K562 (cell line): ENCODE data around the gene DBNL. TPM values are rescaled to one million over a fixed set of nuclear protein-coding genes. Genes with fewer than 3 reads are reported as not detected.

ENCODE experiments used
- ELF4 ChIP-seq: fragments of 450-650 bp; formaldehyde crosslinking; IDR thresholded peaks from 2 replicates; pipeline ENCODE4 v1.4.0; 2022; ENCODE audit warnings: missing genetic modification characterization
- FOXJ3 ChIP-seq: sonication (generic); formaldehyde crosslinking; IDR thresholded peaks from 2 replicates; pipeline ENCODE4 v1.4.0; 2020; ENCODE audit warnings: mild to moderate bottlenecking, missing genetic modification reagents
- HDGF ChIP-seq: fragments of 450-650 bp; IDR thresholded peaks from 2 replicates; pipeline ENCODE4 v1.6.1; 2016
- KDM2B ChIP-seq: fragments of 250-450 bp; sonication (Bioruptor Pico); IDR thresholded peaks from 2 replicates; pipeline ENCODE4 v1.8.0; 2021; ENCODE audit warnings: mild to moderate bottlenecking, moderate library complexity
- KLF13 ChIP-seq: fragments of 450-650 bp; IDR thresholded peaks from 2 replicates; pipeline ENCODE4 v1.6.1; 2016; ENCODE audit warnings: missing genetic modification characterization, low read depth, mild to moderate bottlenecking, missing compliant biosample characterization, moderate library complexity, borderline replicate concordance
- NFRKB ChIP-seq: fragments of 450-650 bp; IDR thresholded peaks from 2 replicates; pipeline ENCODE4 v1.6.1; 2016; ENCODE audit warnings: low read depth
- NR2C1 ChIP-seq, 2 experiments: fragments of 450-650 bp; IDR thresholded peaks; 2 replicates each; pipeline ENCODE4 v1.6.1; 2017; ENCODE audit warnings: mild to moderate bottlenecking in 2 of 2, antibody characterized with exemption in 1 of 2, inconsistent platforms in 1 of 2, missing compliant biosample characterization in 1 of 2, missing genetic modification characterization in 1 of 2
- PPARD ChIP-seq: fragments of 250-450 bp; sonication (Bioruptor Pico); IDR thresholded peaks from 2 replicates; pipeline ENCODE4 v1.8.0; 2022; ENCODE audit warnings: inconsistent platforms, mild to moderate bottlenecking, moderate library complexity
- RAD51 ChIP-seq: fragments of 450-650 bp; IDR thresholded peaks from 2 replicates; pipeline ENCODE4 v1.7.1; 2016; ENCODE audit warnings: low read depth, mild to moderate bottlenecking, borderline replicate concordance
- ZNF212 ChIP-seq: fragments of 450-650 bp; formaldehyde crosslinking; IDR thresholded peaks from 2 replicates; pipeline ENCODE4 v1.4.0; 2020; ENCODE audit warnings: mild to moderate bottlenecking
- ZNF311 ChIP-seq: fragments of 250-450 bp; sonication (Bioruptor Pico); IDR thresholded peaks from 2 replicates; pipeline ENCODE4 v1.4.0; 2020; ENCODE audit warnings: mild to moderate bottlenecking, moderate library complexity
- polyA plus RNA-seq, 8 experiments: library from polyadenylated mRNA; depleted of rRNA in 4 of 8; stranded (reverse) in 5 of 8; unstranded in 3 of 8; fragments of >200 nt; fragmentation: Nextera tagmentation in 2 of 8; fragmentation: Illumina TruSeq in 1 of 8; extraction: Ambion mirVana in 2 of 8; extraction: Trizol in 1 of 8; gene quantifications; 2 replicates each; pipeline versions ENCODE4 v1.2.1 to v1.2.3, GENCODE V29; 2011 to 2014; ENCODE audit warnings: inconsistent platforms in 1 of 8, missing spikeins in 1 of 8
- total RNA-seq, 7 experiments: library from RNA; depleted of rRNA in 6 of 7; stranded (reverse); fragments of >200 nt in 6 of 7; fragmentation: Illumina TruSeq in 2 of 7; extraction: Trizol in 2 of 7; gene quantifications; 2 replicates each; pipeline versions ENCODE4 v1.2.1 to v1.2.3, GENCODE V29; 2011 to 2021; ENCODE audit warnings: low replicate concordance in 1 of 7
- TF ChIP-seq, protein P1 (sequence below), 2 experiments: fragments of 450-650 bp; IDR thresholded peaks; 2 replicates each; pipeline ENCODE4 v1.6.1; 2016; ENCODE audit warnings: mild to moderate bottlenecking in 2 of 2, borderline replicate concordance in 1 of 2, low read depth in 1 of 2, moderate library complexity in 1 of 2
- TF ChIP-seq, protein P2 (sequence below): fragments of 250-450 bp; sonication (Bioruptor Pico); IDR thresholded peaks from 2 replicates; pipeline ENCODE4 v1.8.0; 2021; ENCODE audit warnings: mild to moderate bottlenecking, moderate library complexity
- TF ChIP-seq, protein P3 (sequence below): fragments of 250-450 bp; sonication (Bioruptor Pico); IDR thresholded peaks from 2 replicates; pipeline ENCODE4 v1.4.0; 2020; ENCODE audit warnings: mild to moderate bottlenecking, moderate library complexity

Gene DBNL
- total and polyA plus RNA-seq, 9 of the 15 experiments (the other 6 are each of a cell fraction or from before 2014, with no cell fraction given), result 1.9 to 65.1 (median 38.9) TPM

DNA sequence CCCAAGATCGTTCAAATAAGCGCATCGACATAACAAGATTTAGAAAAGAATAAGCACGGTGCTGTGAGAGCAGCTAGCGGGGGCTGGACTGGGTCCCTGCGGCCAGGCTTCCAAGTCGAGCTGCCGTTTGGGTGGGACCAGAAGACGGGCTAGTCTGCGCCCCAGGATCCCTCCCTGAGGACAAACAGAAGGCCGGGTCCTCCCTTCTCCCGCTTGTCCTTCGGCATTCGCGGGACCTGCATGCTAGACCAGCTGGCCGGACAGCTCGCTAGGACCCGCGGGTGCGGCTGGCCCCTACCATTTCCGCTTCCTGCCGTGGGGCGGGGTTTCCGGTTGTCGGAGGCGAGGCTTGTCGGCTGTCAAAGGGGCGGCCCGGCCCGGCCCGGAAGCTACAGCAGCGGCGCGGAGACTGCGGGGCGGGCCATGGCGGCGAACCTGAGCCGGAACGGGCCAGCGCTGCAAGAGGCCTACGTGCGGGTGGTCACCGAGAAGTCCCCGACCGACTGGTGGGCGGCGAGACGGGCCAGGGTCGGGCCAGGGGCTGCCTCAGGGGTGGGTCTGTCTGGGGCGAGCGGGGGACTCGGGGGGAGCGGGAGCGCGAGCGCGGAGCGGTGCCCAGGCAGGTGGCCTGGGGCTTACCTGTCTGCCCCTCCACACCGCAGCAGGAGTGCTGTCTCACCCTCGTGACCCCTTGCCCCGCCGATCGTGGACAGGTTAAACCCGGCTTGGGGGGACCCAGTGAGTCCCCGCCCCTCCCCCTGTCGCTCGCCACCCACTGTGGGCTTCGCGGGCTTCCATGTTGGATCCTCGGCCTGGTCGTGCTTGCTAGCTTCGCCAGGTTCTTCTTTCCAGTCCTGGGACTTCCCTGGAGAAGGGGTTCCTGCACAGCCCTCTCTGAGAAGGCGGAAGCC, at the start of gene DBNL (continued):
- TF ChIP-seq ZNF311 (CRISPR knock-in tag) (no peak), ZNF212 (CRISPR knock-in tag) (no peak), PPARD (CRISPR knock-in tag) (no peak), KLF13 (no peak), HDGF (no peak), FOXJ3 (no peak), KDM2B (CRISPR knock-in tag) (no peak), NFRKB (no peak), RAD51 (no peak), NR2C1 (IDR thresholded peaks at IDR 0.05) (peak; percentile 12; the same call in 1 of the 2 replicates), NR2C1 (tag; IDR thresholded peaks at IDR 0.05) (no peak), ELF4 (no peak)
- TF ChIP-seq, protein P1, sequence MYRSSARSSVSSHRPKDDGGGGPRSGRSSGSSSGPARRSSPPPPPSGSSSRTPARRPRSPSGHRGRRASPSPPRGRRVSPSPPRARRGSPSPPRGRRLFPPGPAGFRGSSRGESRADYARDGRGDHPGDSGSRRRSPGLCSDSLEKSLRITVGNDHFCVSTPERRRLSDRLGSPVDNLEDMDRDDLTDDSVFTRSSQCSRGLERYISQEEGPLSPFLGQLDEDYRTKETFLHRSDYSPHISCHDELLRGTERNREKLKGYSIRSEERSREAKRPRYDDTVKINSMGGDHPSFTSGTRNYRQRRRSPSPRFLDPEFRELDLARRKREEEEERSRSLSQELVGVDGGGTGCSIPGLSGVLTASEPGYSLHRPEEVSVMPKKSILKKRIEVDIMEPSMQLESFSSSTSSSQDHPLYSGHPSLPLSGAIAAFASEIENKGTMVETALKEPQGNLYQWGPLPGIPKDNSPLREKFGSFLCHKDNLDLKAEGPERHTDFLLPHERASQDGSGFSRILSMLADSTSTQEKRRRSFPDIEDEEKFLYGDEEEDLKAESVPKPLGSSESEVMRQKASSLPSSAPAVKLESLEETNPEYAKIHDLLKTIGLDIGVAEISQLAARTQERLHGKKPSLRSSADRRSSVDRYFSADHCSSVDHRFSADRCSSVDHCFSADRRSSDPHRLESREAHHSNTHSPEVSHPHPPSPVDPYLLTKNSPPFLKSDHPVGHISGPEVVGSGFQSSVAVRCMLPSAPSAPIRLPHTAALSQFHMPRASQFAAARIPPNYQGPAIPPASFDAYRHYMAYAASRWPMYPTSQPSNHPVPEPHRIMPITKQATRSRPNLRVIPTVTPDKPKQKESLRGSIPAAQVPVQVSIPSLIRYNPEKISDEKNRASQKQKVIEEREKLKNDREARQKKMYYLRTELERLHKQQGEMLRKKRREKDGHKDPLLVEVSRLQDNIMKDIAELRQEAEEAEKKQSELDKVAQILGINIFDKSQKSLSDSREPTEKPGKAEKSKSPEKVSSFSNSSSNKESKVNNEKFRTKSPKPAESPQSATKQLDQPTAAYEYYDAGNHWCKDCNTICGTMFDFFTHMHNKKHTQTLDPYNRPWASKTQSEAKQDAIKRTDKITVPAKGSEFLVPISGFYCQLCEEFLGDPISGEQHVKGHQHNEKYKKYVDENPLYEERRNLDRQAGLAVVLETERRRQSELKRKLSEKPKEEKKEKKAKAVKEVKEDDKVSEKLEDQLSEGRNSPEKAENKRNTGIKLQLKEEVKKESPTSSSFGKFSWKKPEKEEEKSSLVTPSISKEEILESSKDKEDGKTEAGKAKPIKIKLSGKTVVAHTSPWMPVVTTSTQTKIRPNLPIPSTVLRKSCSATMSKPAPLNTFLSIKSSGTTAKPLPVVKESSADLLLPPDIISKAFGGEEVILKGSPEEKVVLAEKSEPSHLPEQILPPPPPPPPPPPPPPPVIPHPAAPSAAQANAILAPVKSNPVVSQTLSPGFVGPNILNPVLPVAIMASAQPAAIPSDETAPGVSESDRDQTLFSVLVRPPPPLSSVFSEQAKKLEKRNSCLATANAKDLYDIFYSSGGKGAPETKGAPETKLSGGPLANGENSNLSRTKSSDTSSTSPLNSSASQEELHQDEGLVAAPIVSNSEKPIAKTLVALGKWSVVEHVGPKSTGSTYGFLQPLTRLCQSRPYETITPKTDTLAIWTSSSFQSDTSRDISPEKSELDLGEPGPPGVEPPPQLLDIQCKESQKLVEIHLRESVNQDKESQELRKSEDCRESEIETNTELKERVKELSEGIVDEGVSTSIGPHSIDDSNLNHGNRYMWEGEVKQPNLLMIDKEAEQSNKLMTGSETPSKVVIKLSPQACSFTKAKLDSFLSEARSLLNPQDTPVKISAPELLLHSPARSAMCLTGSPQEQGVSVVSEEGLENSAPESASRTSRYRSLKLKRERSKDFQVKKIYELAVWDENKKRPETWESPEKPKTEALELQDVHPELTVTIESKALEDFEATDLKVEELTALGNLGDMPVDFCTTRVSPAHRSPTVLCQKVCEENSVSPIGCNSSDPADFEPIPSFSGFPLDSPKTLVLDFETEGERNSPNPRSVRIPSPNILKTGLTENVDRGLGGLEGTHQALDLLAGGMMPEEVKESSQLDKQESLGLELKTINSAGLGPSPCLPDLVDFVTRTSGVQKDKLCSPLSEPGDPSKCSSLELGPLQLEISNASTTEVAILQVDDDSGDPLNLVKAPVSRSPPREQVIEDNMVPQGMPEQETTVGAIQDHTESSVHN (IDR thresholded peaks at IDR 0.05; ENCODE audit: borderline replicate concordance in 1 of 2, low read depth in 1 of 2), result no peak
- TF ChIP-seq, protein P2, sequence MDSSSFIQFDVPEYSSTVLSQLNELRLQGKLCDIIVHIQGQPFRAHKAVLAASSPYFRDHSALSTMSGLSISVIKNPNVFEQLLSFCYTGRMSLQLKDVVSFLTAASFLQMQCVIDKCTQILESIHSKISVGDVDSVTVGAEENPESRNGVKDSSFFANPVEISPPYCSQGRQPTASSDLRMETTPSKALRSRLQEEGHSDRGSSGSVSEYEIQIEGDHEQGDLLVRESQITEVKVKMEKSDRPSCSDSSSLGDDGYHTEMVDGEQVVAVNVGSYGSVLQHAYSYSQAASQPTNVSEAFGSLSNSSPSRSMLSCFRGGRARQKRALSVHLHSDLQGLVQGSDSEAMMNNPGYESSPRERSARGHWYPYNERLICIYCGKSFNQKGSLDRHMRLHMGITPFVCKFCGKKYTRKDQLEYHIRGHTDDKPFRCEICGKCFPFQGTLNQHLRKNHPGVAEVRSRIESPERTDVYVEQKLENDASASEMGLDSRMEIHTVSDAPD (CRISPR knock-in tag), result no peak
- TF ChIP-seq, protein P3, sequence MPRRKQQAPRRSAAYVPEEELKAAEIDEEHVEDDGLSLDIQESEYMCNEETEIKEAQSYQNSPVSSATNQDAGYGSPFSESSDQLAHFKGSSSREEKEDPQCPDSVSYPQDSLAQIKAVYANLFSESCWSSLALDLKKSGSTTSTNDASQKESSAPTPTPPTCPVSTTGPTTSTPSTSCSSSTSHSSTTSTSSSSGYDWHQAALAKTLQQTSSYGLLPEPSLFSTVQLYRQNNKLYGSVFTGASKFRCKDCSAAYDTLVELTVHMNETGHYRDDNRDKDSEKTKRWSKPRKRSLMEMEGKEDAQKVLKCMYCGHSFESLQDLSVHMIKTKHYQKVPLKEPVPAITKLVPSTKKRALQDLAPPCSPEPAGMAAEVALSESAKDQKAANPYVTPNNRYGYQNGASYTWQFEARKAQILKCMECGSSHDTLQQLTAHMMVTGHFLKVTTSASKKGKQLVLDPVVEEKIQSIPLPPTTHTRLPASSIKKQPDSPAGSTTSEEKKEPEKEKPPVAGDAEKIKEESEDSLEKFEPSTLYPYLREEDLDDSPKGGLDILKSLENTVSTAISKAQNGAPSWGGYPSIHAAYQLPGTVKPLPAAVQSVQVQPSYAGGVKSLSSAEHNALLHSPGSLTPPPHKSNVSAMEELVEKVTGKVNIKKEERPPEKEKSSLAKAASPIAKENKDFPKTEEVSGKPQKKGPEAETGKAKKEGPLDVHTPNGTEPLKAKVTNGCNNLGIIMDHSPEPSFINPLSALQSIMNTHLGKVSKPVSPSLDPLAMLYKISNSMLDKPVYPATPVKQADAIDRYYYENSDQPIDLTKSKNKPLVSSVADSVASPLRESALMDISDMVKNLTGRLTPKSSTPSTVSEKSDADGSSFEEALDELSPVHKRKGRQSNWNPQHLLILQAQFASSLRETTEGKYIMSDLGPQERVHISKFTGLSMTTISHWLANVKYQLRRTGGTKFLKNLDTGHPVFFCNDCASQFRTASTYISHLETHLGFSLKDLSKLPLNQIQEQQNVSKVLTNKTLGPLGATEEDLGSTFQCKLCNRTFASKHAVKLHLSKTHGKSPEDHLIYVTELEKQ (CRISPR knock-in tag), result no peak
